Cardiac muscle cell (in vitro differentiated cells and primary cell): Measurements from ENCODE around the gene PSG2. TPM values are rescaled to one million over a fixed set of nuclear protein-coding genes. Genes with fewer than 3 reads are reported as not detected.
"Not testable (repeated sequence)": the region's sequence is repeated elsewhere in the genome, so short reads cannot be mapped to it uniquely, and the experiment has no call there.

Experiments used
- DNase-seq, 2 donors: peaks; one replicate each; pipeline versions ENCODE4 v3.0.0 to v3.0.0-alpha.2; 2010 to 2017; ENCODE audit warnings: low read depth in 1 of 2, low spot score in 1 of 2
- H3K27ac ChIP-seq: fragments of 200-600 bp; sonication (generic); 2 replicates; pipeline ENCODE4 v1.5.1; 2016
- H3K27me3 ChIP-seq: fragments of 200-600 bp; sonication (generic); 2 replicates; pipeline ENCODE4 v1.6.0; 2016; ENCODE audit warnings: control low read depth
- H3K36me3 ChIP-seq: fragments of 200-600 bp; sonication (generic); 2 replicates; pipeline ENCODE4 v1.5.1; 2016; ENCODE audit warnings: control low read depth
- H3K4me1 ChIP-seq: fragments of 200-600 bp; sonication (generic); 2 replicates; pipeline ENCODE4 v1.8.1; 2017; ENCODE audit warnings: low read depth, mild to moderate bottlenecking, mixed run types
- H3K4me3 ChIP-seq: fragments of 200-600 bp; sonication (generic); 2 replicates; pipeline ENCODE4 v1.5.1; 2016; ENCODE audit warnings: mild to moderate bottlenecking
- H3K9me3 ChIP-seq: fragments of 200-600 bp; sonication (generic); 2 replicates; pipeline ENCODE4 v1.5.1; 2017; ENCODE audit warnings: low read depth, mild to moderate bottlenecking, control low read depth
- polyA plus RNA-seq: library from polyadenylated mRNA; unstranded; fragments of >200 nt; fragmentation: Nextera tagmentation; extraction: Ambion mirVana; gene quantifications from 2 replicates; pipeline ENCODE4 v1.2.1, GENCODE V29; 2016
- total RNA-seq: library from RNA; depleted of rRNA; stranded (reverse); fragments of >200 nt; gene quantifications from 2 replicates; pipeline ENCODE4 v1.2.3, GENCODE V29; 2016
- TF ChIP-seq, protein P1 (sequence below): IDR thresholded peaks from 2 replicates; pipeline ENCODE4 v1.5.1; 2012; ENCODE audit warnings: low read depth, mild to moderate bottlenecking, low read length

Gene PSG2
- total and polyA plus RNA-seq, 2 experiments from 2014 or later, result not detected

DNA sequence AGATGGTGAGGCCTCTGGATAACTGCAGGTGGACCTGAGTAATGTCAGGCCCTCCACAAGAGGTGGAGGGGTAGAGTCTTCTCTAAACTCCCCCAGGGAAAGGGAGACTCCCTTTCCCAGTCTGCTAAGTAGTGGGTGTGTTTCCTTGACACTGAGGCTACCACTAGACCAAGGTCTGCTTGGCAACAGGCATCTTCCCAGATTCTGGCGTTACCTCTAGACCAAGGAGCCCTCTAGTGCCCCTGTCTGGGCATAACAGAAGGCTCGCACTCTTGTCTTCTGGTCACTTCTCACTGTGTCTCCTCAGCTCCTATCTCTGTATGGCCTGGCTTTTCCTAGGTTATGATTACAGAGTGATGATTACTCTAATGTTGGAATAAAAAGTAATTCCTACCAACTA lies 50.9 kb downstream of the PSG2 start:
- not testable (repeated sequence) for H3K27ac ChIP-seq, H3K4me3 ChIP-seq, H3K4me1 ChIP-seq, H3K27me3 ChIP-seq, H3K9me3 ChIP-seq, H3K36me3 ChIP-seq
- peak in 1 of 2 donors; percentile 16 for DNase-seq
- TF ChIP-seq, protein P1, sequence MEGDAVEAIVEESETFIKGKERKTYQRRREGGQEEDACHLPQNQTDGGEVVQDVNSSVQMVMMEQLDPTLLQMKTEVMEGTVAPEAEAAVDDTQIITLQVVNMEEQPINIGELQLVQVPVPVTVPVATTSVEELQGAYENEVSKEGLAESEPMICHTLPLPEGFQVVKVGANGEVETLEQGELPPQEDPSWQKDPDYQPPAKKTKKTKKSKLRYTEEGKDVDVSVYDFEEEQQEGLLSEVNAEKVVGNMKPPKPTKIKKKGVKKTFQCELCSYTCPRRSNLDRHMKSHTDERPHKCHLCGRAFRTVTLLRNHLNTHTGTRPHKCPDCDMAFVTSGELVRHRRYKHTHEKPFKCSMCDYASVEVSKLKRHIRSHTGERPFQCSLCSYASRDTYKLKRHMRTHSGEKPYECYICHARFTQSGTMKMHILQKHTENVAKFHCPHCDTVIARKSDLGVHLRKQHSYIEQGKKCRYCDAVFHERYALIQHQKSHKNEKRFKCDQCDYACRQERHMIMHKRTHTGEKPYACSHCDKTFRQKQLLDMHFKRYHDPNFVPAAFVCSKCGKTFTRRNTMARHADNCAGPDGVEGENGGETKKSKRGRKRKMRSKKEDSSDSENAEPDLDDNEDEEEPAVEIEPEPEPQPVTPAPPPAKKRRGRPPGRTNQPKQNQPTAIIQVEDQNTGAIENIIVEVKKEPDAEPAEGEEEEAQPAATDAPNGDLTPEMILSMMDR, result peak; percentile 14

DNA sequence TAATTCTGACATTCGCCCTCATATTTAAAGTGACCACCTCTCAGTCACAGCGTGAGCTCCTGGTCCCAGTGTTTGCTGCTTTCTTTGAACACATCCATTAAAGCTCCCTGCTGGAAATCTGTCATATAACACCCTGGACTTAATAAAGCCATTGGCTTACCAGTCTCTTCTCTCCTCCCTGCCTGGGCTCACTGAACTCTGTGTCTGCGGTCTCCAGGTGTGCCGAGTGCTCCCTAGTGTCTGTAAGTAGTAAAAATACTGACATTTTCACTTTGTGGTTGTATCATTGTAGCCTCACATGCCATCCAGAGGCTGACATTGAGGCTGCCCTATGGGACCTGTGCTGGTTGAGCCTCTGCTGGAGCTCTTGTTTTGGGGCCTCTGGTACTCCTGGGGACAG lies 53.6 kb downstream of the PSG2 start:
- Histone ChIP-seq H3K36me3 (no peaks in the 10 kb centered on the region), H3K27me3 (no peaks in the 10 kb centered on the region), H3K9me3 (no peaks in the 10 kb centered on the region), H3K27ac (no peak overlapping the region), H3K4me3 (no peak overlapping the region), H3K4me1 (no peaks in the 10 kb centered on the region)
- no peak for DNase-seq
- TF ChIP-seq, protein P1, result no peak

DNA sequence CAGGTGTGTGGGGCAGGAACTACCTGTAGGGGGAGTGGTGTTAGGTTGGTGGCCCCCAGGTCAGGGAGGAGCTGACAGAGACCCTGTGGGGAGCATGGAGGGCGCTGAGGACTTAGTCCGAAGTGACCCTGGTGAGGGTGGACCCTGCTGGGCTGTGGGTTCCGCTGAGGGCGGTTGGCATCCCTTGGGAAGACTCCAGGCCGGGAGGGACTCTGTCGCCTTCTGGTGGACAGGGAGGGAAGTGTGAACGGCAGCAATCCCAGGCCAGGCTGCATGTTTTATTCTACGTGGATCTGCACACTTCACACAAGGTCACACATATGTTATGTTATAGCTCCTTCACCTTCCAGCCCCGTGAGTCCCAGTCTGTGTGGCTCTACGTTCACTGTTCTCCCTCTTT lies 54.5 kb downstream of the PSG2 start:
- H3K27ac ChIP-seq, H3K27me3 ChIP-seq, H3K36me3 ChIP-seq, H3K4me3 ChIP-seq, DNase-seq, H3K9me3 ChIP-seq, H3K4me1 ChIP-seq: not testable (repeated sequence)
- TF ChIP-seq, protein P1, result peak; percentile 17

DNA sequence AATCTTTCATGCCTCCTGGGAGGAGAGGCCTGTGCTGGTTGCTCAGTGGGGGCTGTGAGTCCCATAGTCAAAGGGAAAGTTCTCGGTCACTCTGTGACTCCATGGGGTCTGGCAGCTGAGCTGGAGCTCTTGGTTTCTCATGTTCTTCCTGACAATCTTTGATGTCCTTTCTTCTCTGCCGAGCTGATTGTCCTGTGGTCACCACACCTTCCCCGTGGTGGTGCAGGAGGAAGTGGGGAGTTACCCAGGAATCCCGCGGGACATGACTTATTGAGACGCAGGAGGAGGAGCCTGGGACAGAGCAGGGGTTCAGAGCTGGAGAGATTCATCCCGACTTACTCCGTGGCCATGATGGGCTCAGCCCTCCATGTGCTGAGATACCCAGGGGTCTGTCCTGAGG lies 55.4 kb downstream of the PSG2 start:
- not testable (repeated sequence) for DNase-seq, H3K9me3 ChIP-seq, H3K36me3 ChIP-seq, H3K27me3 ChIP-seq, H3K4me3 ChIP-seq, H3K4me1 ChIP-seq, H3K27ac ChIP-seq

DNA sequence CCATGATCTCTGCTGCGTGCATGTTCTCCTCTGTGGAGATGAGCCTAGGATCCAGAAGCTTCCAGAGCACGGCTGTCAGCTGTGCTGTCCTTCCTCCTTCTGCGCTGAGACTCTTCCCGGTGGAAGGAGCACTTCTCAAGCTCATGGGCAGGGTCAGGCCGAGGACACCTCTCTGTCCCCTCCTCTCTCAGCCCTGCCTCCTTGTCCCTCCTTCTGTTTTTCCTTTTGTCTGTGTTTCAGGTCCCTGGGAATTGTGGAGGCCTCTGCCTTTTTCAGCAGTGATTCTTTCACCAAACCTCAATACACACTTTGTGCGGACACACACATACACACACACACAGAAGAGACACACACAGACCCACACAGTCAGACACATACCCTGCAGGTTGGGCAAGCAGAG lies 56.1 kb downstream of the PSG2 start, which contains the start of gene PSG11:
TSS of gene PSG11 (minus strand) at position 101 of the 400 bp plus-strand sequence. CDS start at position 4, 97 bp downstream.
- H3K27ac ChIP-seq, H3K36me3 ChIP-seq, H3K4me3 ChIP-seq, H3K4me1 ChIP-seq, H3K27me3 ChIP-seq, H3K9me3 ChIP-seq, DNase-seq: not testable (repeated sequence)

DNA sequence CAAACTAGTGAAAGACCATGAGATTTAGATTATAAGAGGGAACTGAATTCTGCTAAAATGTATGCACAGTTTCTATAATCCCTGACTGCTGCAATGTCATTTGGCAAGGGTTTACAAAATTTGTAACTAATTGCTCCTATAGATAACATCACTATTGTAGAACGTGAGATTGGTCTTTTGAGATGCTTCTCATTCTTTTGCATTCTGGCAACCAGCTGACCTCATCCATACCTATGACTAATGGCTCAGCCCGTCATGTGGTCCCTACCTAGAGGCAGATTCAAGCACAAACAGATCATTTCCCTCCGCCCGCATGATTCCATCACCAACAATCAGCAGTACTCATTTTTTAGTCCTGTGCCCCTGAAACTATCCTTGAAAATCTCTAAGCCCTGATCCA lies 60.4 kb downstream of the PSG2 start:
- H3K27me3 ChIP-seq, H3K9me3 ChIP-seq: not testable (repeated sequence)

DNA sequence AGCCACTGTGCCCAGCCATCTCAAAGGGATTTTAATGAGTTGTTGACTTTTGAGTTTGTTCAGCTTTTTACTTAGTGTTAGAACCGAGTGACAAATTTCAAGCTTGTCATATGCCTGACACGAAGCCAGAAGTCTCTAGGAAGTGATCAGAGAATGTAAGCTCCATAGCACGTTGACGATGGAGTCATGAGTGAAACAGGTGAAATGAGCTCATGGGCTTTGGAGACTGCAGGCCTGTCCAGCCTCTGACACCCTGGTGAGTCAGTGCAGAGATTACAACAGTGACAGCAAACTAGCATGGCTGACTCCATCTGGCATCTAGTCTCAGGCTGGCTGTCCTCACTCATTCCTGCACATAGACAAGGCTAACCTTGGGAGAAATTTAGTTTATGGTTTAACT lies 60.9 kb downstream of the PSG2 start:
- H3K4me3 ChIP-seq, H3K9me3 ChIP-seq, H3K27ac ChIP-seq, H3K36me3 ChIP-seq, H3K4me1 ChIP-seq, H3K27me3 ChIP-seq: not testable (repeated sequence)
- peak in 1 of 2 donors; percentile 1 for DNase-seq

More for the DNA sequence above, 60.4 kb downstream of the PSG2 start:
- not testable (repeated sequence) for H3K4me3 ChIP-seq, H3K36me3 ChIP-seq, H3K27ac ChIP-seq, H3K4me1 ChIP-seq
- DNase-seq, result peak in 1 of 2 donors; percentile 10

DNA sequence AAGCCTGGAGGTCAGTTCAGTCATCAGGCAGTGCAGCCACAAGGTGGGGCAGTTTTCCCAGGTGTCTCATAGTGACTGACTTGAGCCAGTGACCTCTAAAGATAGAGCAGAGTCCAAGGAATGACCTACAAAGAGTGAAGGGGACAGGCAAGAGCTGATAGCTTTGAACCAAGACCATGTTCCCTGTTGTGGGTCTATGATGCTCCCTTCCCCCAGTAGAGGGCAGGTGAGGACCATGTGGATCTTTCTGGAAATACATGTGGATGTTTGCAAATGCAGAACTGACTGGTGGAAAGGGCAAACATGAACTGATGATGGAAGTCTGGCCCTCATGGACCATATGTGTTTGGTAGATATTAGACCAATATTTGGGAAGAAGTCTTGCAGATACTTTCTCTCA lies 62.9 kb downstream of the PSG2 start:
- DNase-seq, result peak in 1 of 2 donors; percentile 0
- not testable (repeated sequence) for H3K4me3 ChIP-seq, H3K36me3 ChIP-seq, H3K4me1 ChIP-seq, H3K9me3 ChIP-seq, H3K27me3 ChIP-seq, H3K27ac ChIP-seq

Other genes starting within 250 kb of the PSG2 start
- not detected in 2 replicates for gene PSG1, start 203.0 kb downstream of the PSG2 start, total RNA-seq
- gene PSG1, start 203.0 kb downstream of the PSG2 start, polyA plus RNA-seq, result not detected in 2 replicates
- gene PSG6, start 164.8 kb downstream of the PSG2 start, total RNA-seq, result not detected in 2 replicates
- gene PSG6, start 164.8 kb downstream of the PSG2 start, polyA plus RNA-seq, result not detected in 2 replicates
- gene PSG7, start 145.5 kb downstream of the PSG2 start, total RNA-seq, result not detected in 2 replicates
- gene PSG7, start 145.5 kb downstream of the PSG2 start, polyA plus RNA-seq, result not detected in 2 replicates
- gene PSG11, start 56.2 kb downstream of the PSG2 start, total RNA-seq, result not detected in 2 replicates
- gene PSG11, start 56.2 kb downstream of the PSG2 start, polyA plus RNA-seq, result not detected in 2 replicates
- gene PSG5, start 103.8 kb upstream of the PSG2 start, total RNA-seq, result not detected in 2 replicates
- not detected in 2 replicates for gene PSG5, start 103.8 kb upstream of the PSG2 start, polyA plus RNA-seq
- not detected in 2 replicates for gene PSG4, start 122.9 kb upstream of the PSG2 start, total RNA-seq
- gene PSG4, start 122.9 kb upstream of the PSG2 start, polyA plus RNA-seq, result not detected in 2 replicates
- gene PSG9, start 186.8 kb upstream of the PSG2 start, total RNA-seq, result not detected in 2 replicates
- gene PSG9, start 186.8 kb upstream of the PSG2 start, polyA plus RNA-seq, result not detected in 2 replicates